Measurements from ENCODE around the gene PPIL4. TPM values are rescaled to one million over a fixed set of nuclear protein-coding genes. Genes with fewer than 3 reads are reported as not detected.

PPIL4 gene
- total RNA-seq, 1 experiment from 2014 or later = 36.9 TPM

DNA sequence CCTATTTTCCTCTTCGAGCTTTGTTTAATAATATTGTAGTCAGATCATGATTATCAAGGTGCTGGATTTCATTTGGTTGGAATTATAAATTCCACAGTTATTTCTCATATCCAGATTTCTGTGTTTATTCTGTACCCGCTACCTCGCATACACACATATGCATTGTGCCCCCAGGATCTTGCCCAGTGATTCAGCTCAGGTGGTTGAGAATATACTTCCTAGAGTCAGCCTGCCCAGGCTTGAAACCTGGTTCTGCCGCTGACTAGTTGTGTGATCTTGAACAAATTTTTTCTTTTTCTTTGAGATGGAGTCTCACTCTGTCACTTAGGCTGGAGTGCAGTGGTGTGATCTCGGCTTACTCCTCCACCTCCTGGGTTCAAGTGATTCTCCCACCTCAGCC lies 35.0 kb upstream of the PPIL4 start:
- Histone ChIP-seq H4K5ac (ENCODE audit: insufficient read length, low read depth, low read length) (no peak overlapping the region), H2BK20ac (ENCODE audit: low read depth, low read length, poor library complexity, severe bottlenecking) (no peak overlapping the region), H2BK120ac (ENCODE audit: low read depth, low read length, poor library complexity, severe bottlenecking) (no peak overlapping the region), H3K79me1 (ENCODE audit: insufficient read depth, low read depth, low read length, poor library complexity, severe bottlenecking) (no peaks in the 10 kb centered on the region), H3K9me3 (ENCODE audit: control insufficient read depth, low read depth, low read length) (no peaks in the 10 kb centered on the region), H3K23ac (ENCODE audit: insufficient read length, low read depth, low read length) (no peak overlapping the region), H2AFZ (ENCODE audit: low read length) (no peak overlapping the region), H3K18ac (ENCODE audit: insufficient read length, low read depth, low read length) (no peak overlapping the region), H2BK15ac (ENCODE audit: low read depth, low read length) (no peak overlapping the region), H4K8ac (replicated peaks; ENCODE audit: insufficient read length, low read depth, low read length) (no peak overlapping the region), H3K4me2 (ENCODE audit: insufficient read depth, insufficient read length, low read length) (no peak overlapping the region), H2BK12ac (ENCODE audit: insufficient read length, low read depth, low read length) (no peak overlapping the region), H4K20me1 (ENCODE audit: control insufficient read depth, insufficient read depth, insufficient read length) (no peaks in the 10 kb centered on the region), H3T11ph (ENCODE audit: low read length) (no peak overlapping the region), H4K91ac (ENCODE audit: insufficient read length, low read depth, low read length) (no peak overlapping the region), H3K14ac (ENCODE audit: insufficient read depth, low read length) (no peak overlapping the region), H2AK5ac (ENCODE audit: insufficient read length, low read length) (no peak overlapping the region), H3K56ac (ENCODE audit: insufficient read length, low read depth, low read length) (no peak overlapping the region), H3K9ac (ENCODE audit: extremely low read depth, insufficient read length, low read length) (no peak overlapping the region), H3K4me1 (ENCODE audit: insufficient read depth, low read length) (no peaks in the 10 kb centered on the region), H3K27ac (ENCODE audit: insufficient read length, low read depth, low read length) (no peak overlapping the region), H2BK5ac (ENCODE audit: insufficient read length, low read length) (no peak overlapping the region), H3K27me3 (ENCODE audit: insufficient read depth, low read length) (no peaks in the 10 kb centered on the region), H3K4ac (ENCODE audit: low read depth, low read length) (no peak overlapping the region), H3K79me2 (ENCODE audit: insufficient read depth, low read length) (peaks cover 2% of the 10 kb centered on the region; the same call in 1 of the 2 replicates), H3K23me2 (ENCODE audit: insufficient read length, low read depth, low read length, poor library complexity, severe bottlenecking) (no peaks in the 10 kb centered on the region)
- TF ChIP-seq, protein P1, sequence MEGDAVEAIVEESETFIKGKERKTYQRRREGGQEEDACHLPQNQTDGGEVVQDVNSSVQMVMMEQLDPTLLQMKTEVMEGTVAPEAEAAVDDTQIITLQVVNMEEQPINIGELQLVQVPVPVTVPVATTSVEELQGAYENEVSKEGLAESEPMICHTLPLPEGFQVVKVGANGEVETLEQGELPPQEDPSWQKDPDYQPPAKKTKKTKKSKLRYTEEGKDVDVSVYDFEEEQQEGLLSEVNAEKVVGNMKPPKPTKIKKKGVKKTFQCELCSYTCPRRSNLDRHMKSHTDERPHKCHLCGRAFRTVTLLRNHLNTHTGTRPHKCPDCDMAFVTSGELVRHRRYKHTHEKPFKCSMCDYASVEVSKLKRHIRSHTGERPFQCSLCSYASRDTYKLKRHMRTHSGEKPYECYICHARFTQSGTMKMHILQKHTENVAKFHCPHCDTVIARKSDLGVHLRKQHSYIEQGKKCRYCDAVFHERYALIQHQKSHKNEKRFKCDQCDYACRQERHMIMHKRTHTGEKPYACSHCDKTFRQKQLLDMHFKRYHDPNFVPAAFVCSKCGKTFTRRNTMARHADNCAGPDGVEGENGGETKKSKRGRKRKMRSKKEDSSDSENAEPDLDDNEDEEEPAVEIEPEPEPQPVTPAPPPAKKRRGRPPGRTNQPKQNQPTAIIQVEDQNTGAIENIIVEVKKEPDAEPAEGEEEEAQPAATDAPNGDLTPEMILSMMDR (conservative IDR thresholded peaks at IDR 0.05) = no peak
- H3K4me3 Mint-ChIP-seq = no peak overlapping the region
- H3K27me3 Mint-ChIP-seq (ENCODE audit: low read depth) = no peaks in the 10 kb centered on the region
- H3K36me3 Mint-ChIP-seq (ENCODE audit: insufficient read depth in 1 of 3, low read depth in 3 of 3) = peaks cover 17 to 64% (median 60%) of the 10 kb centered on the region in 3 experiments
- DNase-seq = no peak
- H3K27ac Mint-ChIP-seq = no peak overlapping the region
- no CpG with 5 or more reads among the region's 5 CpGs for WGBS (ENCODE audit: extremely low coverage, insufficient read length, low lambda C conversion rate)
- no peaks in the 10 kb centered on the region for H3K9me3 Mint-ChIP-seq
- H3K4me1 Mint-ChIP-seq = no peaks in the 10 kb centered on the region

All from H9 (cell line).